Neural progenitor cell (in vitro differentiated cells): Measurements from ENCODE around the gene THSD4. TPM values are rescaled to one million over a fixed set of nuclear protein-coding genes. Genes with fewer than 3 reads are reported as not detected.

Experiments
- total RNA-seq: library from RNA; depleted of rRNA; stranded (reverse); fragments of >200 nt; gene quantifications from 2 replicates; pipeline ENCODE4 v1.2.3, GENCODE V29; 2015; ENCODE audit warnings: low replicate concordance

Gene THSD4
- total RNA-seq, 1 donor from 2014 or later: 2.4 TPM

Other genes with a start within 250 kb of the THSD4 start
- 8.0 and 8.6 TPM in 2 replicates for gene THAP10, start 223.0 kb upstream of the THSD4 start, total RNA-seq
- 33.5 and 62.4 TPM in 2 replicates for gene LRRC49, start 222.6 kb upstream of the THSD4 start, total RNA-seq